Activated CD8-positive, alpha-beta memory T cell treated with anti-CD3 and anti-CD28 coated beads for 48 hours (primary cell): Measurements from ENCODE around the gene FBXL17.

Experiments used
- DNase-seq, 3 experiments: peaks; one replicate each; pipeline ENCODE4 v3.0.0-alpha.2; 2020; ENCODE audit warnings: low read depth in 2 of 3, low spot score in 2 of 3

Gene FBXL17

DNA sequence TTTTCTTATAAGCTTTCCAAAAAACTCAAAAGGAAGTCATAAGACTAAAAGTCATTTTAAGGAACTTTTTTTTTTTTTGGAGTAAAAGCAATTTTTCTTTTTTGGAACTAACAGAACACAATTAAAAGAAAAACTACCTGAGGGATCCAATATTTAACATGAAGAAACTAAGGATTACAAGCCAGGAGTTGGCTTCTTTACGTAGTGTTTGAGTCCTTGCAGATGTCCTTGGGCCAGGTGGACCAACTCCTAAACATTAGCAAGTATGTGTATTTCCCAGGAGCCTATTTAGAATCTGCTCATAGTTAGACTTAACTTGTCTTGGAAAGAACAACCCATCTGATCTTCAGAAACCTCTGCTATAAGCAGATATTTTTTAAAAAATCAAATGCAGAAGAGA lies 557.1 kb downstream of the FBXL17 start:
- no peak for DNase-seq

- no peak for DNase-seq
These were observed 560.6 kb downstream of the FBXL17 start for GRCh38 chr5:107821288-107821687.

DNA sequence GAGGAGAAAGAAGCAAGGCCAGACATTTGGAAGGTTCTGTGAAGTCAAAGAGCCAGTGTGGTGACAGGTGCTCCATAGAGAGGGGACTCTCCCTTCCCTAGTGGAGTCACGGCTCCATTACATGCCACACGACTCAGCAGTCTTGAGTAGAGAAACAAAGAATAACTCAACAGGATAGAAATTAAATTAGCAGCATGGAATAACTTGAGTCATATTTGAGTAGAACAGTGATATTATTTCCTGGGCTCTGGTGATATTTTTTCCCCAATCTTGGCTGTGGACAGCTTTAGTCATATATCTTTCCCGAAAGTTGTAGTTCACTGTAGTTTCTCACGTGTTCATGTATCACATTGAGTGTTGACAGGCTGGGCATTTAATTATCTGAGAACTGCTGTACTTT lies 561.5 kb downstream of the FBXL17 start:
- no peak for DNase-seq

- DNase-seq = no peak
These were observed 563.9 kb downstream of the FBXL17 start for GRCh38 chr5:107817951-107818350.

- no peak for DNase-seq
These were observed 564.5 kb downstream of the FBXL17 start for GRCh38 chr5:107817436-107817835.

DNA sequence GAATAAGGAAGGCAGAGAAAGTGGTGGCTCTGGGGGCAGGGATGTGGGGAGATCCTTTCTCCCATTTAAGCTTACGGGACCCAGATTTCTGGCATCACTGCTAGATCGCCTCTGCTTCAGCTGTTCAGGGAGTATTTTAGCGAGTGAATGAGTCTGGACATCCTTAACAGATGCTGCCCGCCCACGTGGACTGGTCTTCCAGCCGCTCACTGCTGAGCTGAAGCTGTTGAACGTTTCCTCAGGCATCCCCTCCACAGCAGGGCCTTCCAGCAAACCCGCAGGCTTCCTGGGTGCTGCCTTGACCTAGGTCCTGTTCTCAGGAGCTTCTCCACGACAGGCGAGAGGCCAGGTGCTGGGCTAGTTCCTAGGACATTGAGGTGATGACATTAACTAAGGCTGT lies 566.8 kb downstream of the FBXL17 start:
- no peak for DNase-seq

GRCh38 chr5:107814183-107814827 lies 567.6 kb downstream of the FBXL17 start:
- no peak for DNase-seq

- no peak for DNase-seq
These were observed 568.3 kb downstream of the FBXL17 start for GRCh38 chr5:107813559-107813958.

GRCh38 chr5:107812570-107813141 lies 569.2 kb downstream of the FBXL17 start:
- no peak for DNase-seq

DNA sequence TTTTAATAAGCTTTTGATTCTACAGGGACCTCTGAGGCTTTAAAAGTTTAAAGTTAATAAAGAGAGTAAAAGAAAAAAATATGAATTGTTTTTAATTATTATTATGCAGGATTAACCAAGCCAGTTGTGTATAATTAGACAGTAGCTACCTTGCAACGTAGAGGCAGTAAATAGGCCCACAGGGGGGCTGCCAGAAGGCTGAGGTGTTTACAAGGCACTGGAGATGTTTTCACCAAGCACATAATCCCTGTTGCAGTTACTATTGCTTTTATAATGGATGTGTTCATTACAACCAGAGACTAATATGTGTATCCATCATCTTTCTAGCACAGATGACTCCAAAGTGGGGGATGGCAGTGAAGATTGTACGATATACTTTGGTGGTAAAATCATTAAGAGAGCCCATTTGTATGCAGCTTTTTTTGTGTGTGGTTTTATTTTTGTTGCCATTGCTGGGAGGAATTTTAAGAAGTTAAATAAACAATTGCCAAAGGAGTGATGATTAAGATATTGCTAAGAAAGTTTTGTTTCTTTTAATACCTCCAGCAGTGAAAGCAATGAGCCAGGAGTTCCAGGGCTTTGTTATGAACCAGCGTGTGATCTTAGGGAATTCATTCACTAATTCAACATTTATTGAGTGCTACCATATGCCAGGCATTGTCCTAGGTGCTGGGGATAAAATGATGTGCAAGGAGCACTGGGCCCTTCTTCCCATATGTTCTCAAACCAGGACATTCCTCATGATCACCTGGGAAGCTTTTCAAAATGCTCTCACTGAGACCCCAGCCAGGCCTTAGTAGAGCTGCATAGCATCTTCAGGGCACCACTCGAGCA lies 572.5 kb downstream of the FBXL17 start:
- DNase-seq = no peak
